Choroid plexus epithelial cell (primary cell): ENCODE data around the gene SGSM1.

Experiments
- DNase-seq: peaks from one replicate; pipeline ENCODE4 v3.0.0-alpha.2; 2010; ENCODE audit warnings: low read depth
- H3K4me3 ChIP-seq: 2 replicates; pipeline ENCODE4 v1.5.1; 2011; ENCODE audit warnings: low read depth, mild to moderate bottlenecking, control low read depth, low read length, moderate library complexity
- CTCF ChIP-seq: conservative IDR thresholded peaks from 2 replicates; pipeline ENCODE4 v1.5.1; 2011; ENCODE audit warnings: low read depth, mild to moderate bottlenecking, control low read depth, inconsistent platforms, low read length, moderate library complexity

The SGSM1 gene

GRCh38 chr22:24841261-24841660 is 35.2 kb downstream of the SGSM1 start:
- H3K4me3 ChIP-seq = no peak overlapping the region
- peak; percentile 16 for DNase-seq
- TF ChIP-seq CTCF = no peak

- no peak for DNase-seq
- no peak overlapping the region for H3K4me3 ChIP-seq
- TF ChIP-seq CTCF = no peak
Measured at GRCh38 chr22:24843048-24843447, 37.0 kb downstream of the SGSM1 start.

- peak; percentile 33 for DNase-seq
- no peak overlapping the region for H3K4me3 ChIP-seq
- no peak for TF ChIP-seq CTCF
Measured at GRCh38 chr22:24845041-24845898, 39.3 kb downstream of the SGSM1 start.

- no peak for TF ChIP-seq CTCF
- no peak for DNase-seq
- no peak overlapping the region for H3K4me3 ChIP-seq
Measured at GRCh38 chr22:24847490-24847889, 41.5 kb downstream of the SGSM1 start.

GRCh38 chr22:24848559-24849168 is 42.7 kb downstream of the SGSM1 start:
- DNase-seq = no peak
- H3K4me3 ChIP-seq = no peak overlapping the region
- TF ChIP-seq CTCF = no peak

- TF ChIP-seq CTCF = no peak
- no peak overlapping the region for H3K4me3 ChIP-seq
- DNase-seq = no peak
Measured at GRCh38 chr22:24855794-24856193, 49.8 kb downstream of the SGSM1 start.

GRCh38 chr22:24857576-24857975 is 51.6 kb downstream of the SGSM1 start:
- no peak for TF ChIP-seq CTCF
- DNase-seq = no peak
- no peak overlapping the region for H3K4me3 ChIP-seq
